Heart right ventricle (tissue), 16 donors: ENCODE measurements around the gene ELFN2. TPM values are rescaled to one million over a fixed set of nuclear protein-coding genes. Genes with fewer than 3 reads are reported as not detected.

Source experiments
- ATAC-seq, 8 donors: fragments of 200-7000 bp; cut with Tn5 transposase; one replicate each; pipeline ENCODE4 v1.9.1; 2020; ENCODE audit warnings: mild to moderate bottlenecking in 8 of 8, moderate library complexity in 8 of 8, moderate number of reproducible peaks in 1 of 8
- DNase-seq, 2 donors: peaks; one replicate each; pipeline ENCODE4 v3.0.0-alpha.2; 2020
- H3K27ac ChIP-seq, 10 donors: fragments of 200-600 bp; sonication (generic) in 2 of 10; one replicate each; pipeline versions ENCODE4 v1.5.0 to v1.8.0; 2020 to 2022; ENCODE audit warnings: mild to moderate bottlenecking in 3 of 10
- H3K27me3 ChIP-seq, 7 donors: fragments of 200-600 bp; one replicate each; pipeline ENCODE4 v1.8.0; 2021 to 2022; ENCODE audit warnings: mild to moderate bottlenecking in 2 of 7
- H3K36me3 ChIP-seq, 9 donors: fragments of 200-600 bp; sonication (generic) in 1 of 9; one replicate each; pipeline versions ENCODE4 v1.5.0 to v1.8.0; 2020 to 2022; ENCODE audit warnings: mild to moderate bottlenecking in 2 of 9
- H3K4me1 ChIP-seq, 9 donors: fragments of 200-600 bp; sonication (generic) in 1 of 9; one replicate each; pipeline versions ENCODE4 v1.5.0 to v1.8.0; 2020 to 2022; ENCODE audit warnings: mild to moderate bottlenecking in 4 of 9
- H3K4me3 ChIP-seq, 10 donors: fragments of 200-600 bp; sonication (generic) in 2 of 10; one replicate each; pipeline versions ENCODE4 v1.5.0 to v1.8.0; 2020 to 2022; ENCODE audit warnings: mild to moderate bottlenecking in 7 of 10, moderate library complexity in 2 of 10
- H3K9me3 ChIP-seq, 11 donors: fragments of 200-600 bp in 10 of 11; sonication (generic) in 2 of 11; one replicate each; pipeline versions ENCODE4 v1.5.0 to v1.8.0; 2013 to 2022; ENCODE audit warnings: mild to moderate bottlenecking in 2 of 11, control low read depth in 1 of 11, moderate library complexity in 1 of 11
- CTCF ChIP-seq, 9 donors: fragments of 200-600 bp; sonication (generic) in 2 of 9; IDR thresholded peaks; one replicate each; pipeline versions ENCODE4 v1.5.0 to v1.8.0; 2021 to 2022; ENCODE audit warnings: antibody characterized with exemption in 9 of 9, mild to moderate bottlenecking in 5 of 9, moderate library complexity in 1 of 9
- WGBS, 2 donors: extraction: QIAGEN DNeasy Blood & Tissue Kit; methylation state at CpG; one replicate each; pipeline ENCODE4 v1.1.7; 2013; ENCODE audit warnings: inconsistent platforms in 1 of 2; 5-methylcytosine and 5-hydroxymethylcytosine counted together
- intact Hi-C, 10 donors: fragments of 100-400 bp; cut with DNase I; formaldehyde crosslinking; loops; one replicate each; pipeline versions ENCODE4 v1.11.1 to v1.14.2; 2022
- polyA plus RNA-seq, 2 donors: library from polyadenylated mRNA; stranded (reverse); fragments of 200-250 nt; gene quantifications; one replicate each; pipeline ENCODE4 v1.2.3, GENCODE V29; 2013
- total RNA-seq, 10 donors: library from RNA; stranded (reverse); fragmentation: NEBNext Ultra II Directional in 3 of 10; extraction: Animal tissue kit (Norgen Biotek cat#: 25700) in 3 of 10; gene quantifications; one replicate each; pipeline versions ENCODE4 v1.2.1 to v1.2.4, GENCODE V29; 2021 to 2023
- donor health status: Arrhythmogenic right ventricular cardiomyopathy.
- donor health status: ischemic (EF 13 %, LVEDD 7.1; RV severe dilation, severe dysfunction).
- donor health status: healthy with polysubstance abuse.
- donor health status: DM: no; HTN: yes; CAD: no.
- donor health status: DM: no; HTN: no; CAD: no.
- donor health status: ischemic (EF 25% LVEDD 6.9; RV normal size, moderate dysfunction).
- donor health status: ischemic (EF 25% LVEDD 5.7; RV mildly dilated, moderate dysfunction).
- donor health status: healthy.
- donor health status: DM: yes; HTN: yes; CAD: no.
- donor health status: Ischemic cardiomyopathy.
- donor health status: ischemic (EF 35%, LVEDD 5.7; RV mildly dilated, moderate dysfunction).
- donor health status: nonischemic (EF 11% LVEDD 7.7; RV severe dilation, severe dysfunction).
- donor health status: DM: yes; HTN: yes; CAD: no.
- donor health status: PGD.
- donor health status: ischemic (EF 29% LVEDD 5.4; RV normal size, mild dysfunction).
- donor health status: nonischemic (EF 23%, LVEDD 6.1; RV moderate dilation, normal function).

Gene ELFN2
- total and polyA plus RNA-seq, 12 donors, result under 0.01 to 0.21 (median 0.05) TPM; not detected in 4

GRCh38 chr22:37410174-37411055 is 16.9 kb downstream of the ELFN2 start:
- no peaks in the 10 kb centered on the region for H3K36me3 ChIP-seq
- WGBS, 2 donors, result 45 to 47% methylated on average over 32 of the region's 32 CpGs
- peaks cover 0 to 6% (median 0%) of the 10 kb centered on the region in 9 donors for H3K4me1 ChIP-seq
- no peak overlapping the region for H3K27ac ChIP-seq
- DNase-seq (peak in 1 of 2 donors; percentile 25), ATAC-seq (peak in 2 of 8 donors; percentile 23 to 25)
- no peak overlapping the region for H3K4me3 ChIP-seq
- H3K9me3 ChIP-seq, result no peaks in the 10 kb centered on the region
- H3K27me3 ChIP-seq, result peaks cover 0 to 94% (median 47%) of the 10 kb centered on the region in 7 donors
- intact Hi-C loops, result no loop called here
- TF ChIP-seq CTCF (IDR thresholded peaks at IDR 0.05), result no peak

GRCh38 chr22:37409459-37410050 is 17.7 kb downstream of the ELFN2 start:
- TF ChIP-seq CTCF (IDR thresholded peaks at IDR 0.05), result no peak
- H3K27me3 ChIP-seq, result peaks cover 0 to 93% (median 38%) of the 10 kb centered on the region in 7 donors

GRCh38 chr22:37409031-37409430 is 18.2 kb downstream of the ELFN2 start:
- no peak for TF ChIP-seq CTCF (IDR thresholded peaks at IDR 0.05)
- intact Hi-C loops, result no loop called here
- Histone ChIP-seq H3K36me3 (no peaks in the 10 kb centered on the region), H3K4me3 (no peak overlapping the region), H3K4me1 (peaks cover 0 to 6% (median 0%) of the 10 kb centered on the region in 9 donors), H3K27me3 (peaks cover 0 to 93% (median 34%) of the 10 kb centered on the region in 7 donors), H3K9me3 (no peaks in the 10 kb centered on the region), H3K27ac (no peak overlapping the region)
- no peak for ATAC-seq
- WGBS, 2 donors, result 78 to 86% methylated on average over 8 of the region's 8 CpGs
- no peak for DNase-seq

More at GRCh38 chr22:37409459-37410050, 17.7 kb downstream of the ELFN2 start:
- Histone ChIP-seq H3K4me3 (no peak overlapping the region), H3K36me3 (no peaks in the 10 kb centered on the region), H3K9me3 (no peaks in the 10 kb centered on the region), H3K27ac (no peak overlapping the region), H3K4me1 (peaks cover 0 to 6% (median 0%) of the 10 kb centered on the region in 9 donors)
- intact Hi-C loops, result no loop called here
- WGBS, 2 donors, result 75 to 76% methylated on average over 13 of the region's 13 CpGs
- DNase-seq (no peak), ATAC-seq (no peak)

- WGBS, 2 donors, result 49 to 66% methylated on average over 8 of the region's 8 CpGs
Observed at GRCh38 chr22:37407856-37408255, 19.4 kb downstream of the ELFN2 start.

More at GRCh38 chr22:37407856-37408255, 19.4 kb downstream of the ELFN2 start:
- H3K4me1 ChIP-seq, result peaks cover 0 to 6% (median 0%) of the 10 kb centered on the region in 9 donors
- no peak overlapping the region for H3K27ac ChIP-seq
- no peaks in the 10 kb centered on the region for H3K9me3 ChIP-seq
- ATAC-seq, result no peak
- H3K36me3 ChIP-seq, result no peaks in the 10 kb centered on the region
- intact Hi-C loops, result no loop called here
- no peak for TF ChIP-seq CTCF (IDR thresholded peaks at IDR 0.05)
- no peak for DNase-seq
- peaks cover 0 to 90% (median 33%) of the 10 kb centered on the region in 7 donors for H3K27me3 ChIP-seq
- no peak overlapping the region for H3K4me3 ChIP-seq
